CD4-positive, alpha-beta T cell treated with Interleukin-12 subunit alpha and Interleukin-12 subunit beta, for 1 hour (primary cell): ENCODE data around the gene STAB2.
"Not testable (repeated sequence)": the region's sequence is repeated elsewhere in the genome, so short reads cannot be mapped to it uniquely, and the experiment has no call there.

ENCODE experiments used
- DNase-seq: peaks from one replicate; pipeline ENCODE4 v3.0.0-alpha.2; 2020

Gene STAB2

DNA sequence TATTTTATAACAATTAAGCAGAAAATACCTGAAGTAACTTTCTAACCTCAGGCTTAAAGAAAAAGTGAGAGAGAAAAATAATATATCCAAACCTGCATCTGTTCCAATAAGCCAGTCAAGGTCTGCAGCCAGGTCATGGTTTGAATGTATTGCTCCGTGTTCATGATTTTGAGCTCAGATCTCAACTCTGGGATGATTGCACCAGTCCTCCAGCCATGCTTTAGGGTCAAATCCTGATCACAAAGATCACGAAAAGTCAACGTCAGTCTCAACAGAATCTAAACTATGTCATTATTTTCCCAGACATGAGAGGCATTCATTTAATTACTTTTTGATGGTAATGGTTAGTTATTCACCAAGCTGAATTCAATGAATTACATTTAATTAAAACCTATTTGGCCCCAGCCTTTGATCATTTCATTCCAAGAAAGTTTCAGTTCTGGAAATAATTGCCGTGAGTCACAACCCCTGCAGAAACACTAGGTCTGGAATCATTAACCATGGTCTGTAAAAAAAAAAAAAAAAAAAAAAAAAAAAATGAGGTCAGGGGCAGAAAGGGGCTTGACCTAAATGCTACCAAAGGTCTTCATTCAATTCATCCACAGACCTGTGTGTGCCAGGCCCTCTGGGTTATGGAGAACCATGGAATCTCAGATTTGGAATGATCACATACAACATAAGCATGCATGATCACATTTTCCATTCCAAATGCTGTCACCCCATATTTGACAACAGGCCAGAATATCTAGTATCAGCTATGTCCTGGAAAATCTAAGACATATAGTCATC is 198.4 kb downstream of the STAB2 start:
- DNase-seq, result no peak

DNA sequence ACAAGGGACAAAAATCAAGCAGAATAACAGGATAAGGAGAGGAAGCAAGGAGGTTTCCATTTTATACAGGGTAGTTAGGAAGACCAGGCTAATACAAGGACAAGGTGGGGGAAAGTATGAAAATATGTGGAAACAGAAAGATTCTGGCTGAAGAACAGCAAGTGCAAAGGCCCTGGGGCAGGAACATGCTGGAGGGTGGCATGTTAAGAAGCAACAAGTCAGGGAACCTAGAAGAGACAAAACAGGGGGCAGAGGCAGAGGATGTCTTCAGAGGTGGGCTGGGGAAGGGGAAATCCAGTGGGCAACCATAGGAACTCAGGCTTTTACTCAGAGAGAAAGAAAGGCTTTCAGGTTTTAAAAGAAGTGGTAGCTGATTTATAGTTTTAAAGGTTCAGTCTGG is 199.1 kb downstream of the STAB2 start:
- no peak for DNase-seq

GRCh38 chr12:103791350-103791920 is 204.4 kb downstream of the STAB2 start:
- DNase-seq, result no peak

GRCh38 chr12:103793046-103793445 is 206.0 kb downstream of the STAB2 start:
- no peak for DNase-seq

- DNase-seq, result no peak
These were observed 206.5 kb downstream of the STAB2 start for GRCh38 chr12:103793512-103794045.

GRCh38 chr12:103794309-103795213 is 207.5 kb downstream of the STAB2 start:
- no peak for DNase-seq

GRCh38 chr12:103798586-103798985 is 211.5 kb downstream of the STAB2 start:
- no peak for DNase-seq

GRCh38 chr12:103799504-103799856 is 212.4 kb downstream of the STAB2 start:
- DNase-seq, result no peak

GRCh38 chr12:103799857-103800771 is 213.0 kb downstream of the STAB2 start:
- no peak for DNase-seq

GRCh38 chr12:103801709-103802585 is 214.9 kb downstream of the STAB2 start:
- DNase-seq, result no peak

DNA sequence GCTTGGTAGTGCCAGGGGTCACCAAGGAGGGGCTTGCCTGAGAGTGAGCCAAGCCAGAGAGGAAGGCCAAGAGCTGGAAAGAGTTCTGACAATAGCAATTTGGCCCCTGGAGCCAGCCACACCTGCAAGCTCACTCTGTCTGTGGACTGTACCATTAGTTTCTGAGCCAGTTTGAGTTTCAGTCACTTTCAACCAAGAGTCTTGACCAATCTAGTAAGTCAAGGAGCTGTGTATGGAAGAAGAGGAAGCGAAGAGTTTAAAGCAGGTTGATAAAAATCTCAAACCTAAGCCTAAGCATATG is 215.5 kb downstream of the STAB2 start:
- DNase-seq, result no peak

GRCh38 chr12:103803847-103804246 is 216.8 kb downstream of the STAB2 start:
- DNase-seq, result no peak

GRCh38 chr12:103805655-103806360 is 218.7 kb downstream of the STAB2 start:
- no peak for DNase-seq

- no peak for DNase-seq
These were observed 219.7 kb downstream of the STAB2 start for GRCh38 chr12:103806803-103807202.

DNA sequence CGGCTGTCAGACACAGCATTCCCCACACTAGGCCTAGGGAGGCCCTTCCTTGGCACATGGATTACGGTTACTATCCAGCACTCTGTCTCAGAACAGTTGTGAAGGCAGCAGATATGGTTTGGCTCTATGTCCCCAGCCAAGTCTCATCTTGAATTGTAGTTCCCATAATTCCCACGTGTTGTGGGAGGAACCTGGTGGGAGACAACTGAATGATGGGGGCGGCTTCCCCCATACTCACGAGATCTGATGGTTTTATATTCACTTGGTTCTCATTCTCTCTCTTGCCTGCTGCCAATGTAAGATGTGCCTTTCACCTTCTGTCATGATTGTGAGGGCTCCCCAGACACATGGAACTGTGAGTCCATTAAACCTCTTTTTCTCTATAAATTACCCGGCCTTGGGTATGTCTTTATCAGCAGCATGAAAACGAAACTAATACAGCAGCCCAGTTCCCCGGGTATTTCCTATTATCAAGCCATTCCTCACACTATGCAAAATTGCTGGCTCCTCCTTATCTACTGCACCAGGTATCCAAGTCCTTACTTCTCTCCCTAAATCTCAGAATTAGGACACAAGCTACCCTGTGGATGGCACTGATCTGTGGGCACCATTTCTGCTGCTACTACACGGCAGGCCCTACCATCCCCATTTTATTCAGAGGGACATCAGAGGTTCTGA is 220.6 kb downstream of the STAB2 start:
- no peak for DNase-seq

DNA sequence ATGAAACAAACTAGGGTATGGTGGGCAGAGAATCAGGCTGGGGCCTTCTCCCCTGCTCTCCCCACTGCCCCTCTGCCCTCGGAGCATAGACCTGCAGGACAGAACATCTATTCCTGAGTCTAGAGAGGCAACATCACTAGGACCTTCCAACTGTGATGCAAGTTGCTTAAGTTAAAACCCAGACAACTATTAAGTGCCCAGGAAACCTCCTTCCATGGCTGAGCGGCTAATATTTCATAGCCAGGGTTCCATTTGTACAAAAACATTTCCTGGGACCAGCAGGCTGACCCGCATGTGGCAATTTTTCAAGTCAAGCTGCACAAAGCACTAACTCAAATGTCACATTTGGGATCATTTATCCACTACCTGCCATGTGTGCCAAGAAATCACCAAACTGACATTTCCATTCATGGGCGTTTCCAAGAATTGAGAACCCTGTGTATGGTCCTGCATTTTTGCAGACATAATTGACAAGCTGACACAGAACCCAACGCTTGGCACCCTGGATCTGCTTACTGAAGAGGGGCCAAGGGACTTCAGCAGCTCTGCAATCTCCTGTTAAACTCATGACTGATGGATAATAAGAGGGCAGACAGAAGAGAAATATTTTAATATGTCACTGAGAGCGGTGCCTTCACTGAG is 221.3 kb downstream of the STAB2 start:
- no peak for DNase-seq

GRCh38 chr12:103809154-103809553 is 222.1 kb downstream of the STAB2 start:
- DNase-seq, result no peak

GRCh38 chr12:103809639-103810038 is 222.6 kb downstream of the STAB2 start:
- DNase-seq, result not testable (repeated sequence)

GRCh38 chr12:103810111-103810510 is 223.0 kb downstream of the STAB2 start:
- DNase-seq, result no peak

DNA sequence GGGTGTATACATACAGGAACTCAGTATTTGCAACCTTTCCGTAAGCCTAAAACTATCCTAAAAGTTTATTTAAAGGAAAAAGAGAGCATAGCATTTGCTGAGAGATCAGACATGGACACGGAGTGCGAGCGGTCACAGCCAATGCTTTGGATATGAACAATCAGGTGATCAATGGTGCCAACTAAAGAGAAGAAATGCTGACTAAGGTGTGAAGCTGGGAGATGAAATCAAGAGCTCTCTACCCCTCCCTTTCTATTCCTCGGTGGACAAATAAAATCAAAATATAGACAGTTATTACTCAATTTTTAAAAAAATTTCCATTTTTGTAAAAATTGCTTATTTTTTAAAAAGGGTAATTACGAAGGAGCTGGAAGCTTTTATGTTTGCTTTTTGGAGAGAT is 224.7 kb downstream of the STAB2 start:
- DNase-seq, result no peak
